Lung (tissue), 12 donors: ENCODE measurements around the gene FGF12. TPM values are rescaled to one million over a fixed set of nuclear protein-coding genes. Genes with fewer than 3 reads are reported as not detected.

Source experiments
- ATAC-seq: fragments of 200-7000 bp; cut with Tn5 transposase; one replicate; pipeline ENCODE4 v1.9.1; 2020; ENCODE audit warnings: moderate number of reproducible peaks; ENCODE audit not compliant: insufficient read depth, low FRiP score
- DNase-seq, 3 donors: peaks; one replicate each; pipeline ENCODE4 v3.0.0-alpha.2; 2013 to 2017
- H3K27ac ChIP-seq, 2 donors: one replicate each; pipeline ENCODE4 v1.5.1; 2013; ENCODE audit warnings: mild to moderate bottlenecking in 2 of 2, moderate library complexity in 2 of 2, control low read depth in 1 of 2, inconsistent platforms in 1 of 2, low read depth in 1 of 2, low read length in 1 of 2
- H3K27me3 ChIP-seq, 3 donors: one replicate each; pipeline ENCODE4 v1.5.1; 2013; ENCODE audit warnings: low read length in 2 of 3; ENCODE audit not compliant: control insufficient read depth in 3 of 3, insufficient read depth in 3 of 3
- H3K36me3 ChIP-seq, 4 donors: one replicate each; pipeline ENCODE4 v1.5.1; 2013; ENCODE audit warnings: low read length in 4 of 4, mild to moderate bottlenecking in 1 of 4, moderate library complexity in 1 of 4; ENCODE audit not compliant: control insufficient read depth in 4 of 4, insufficient read depth in 4 of 4
- H3K4me1 ChIP-seq, 5 donors: one replicate each; pipeline ENCODE4 v1.5.1; 2013; ENCODE audit warnings: low read length in 5 of 5, mild to moderate bottlenecking in 2 of 5, moderate library complexity in 1 of 5; ENCODE audit not compliant: control insufficient read depth in 5 of 5, insufficient read depth in 5 of 5
- H3K4me3 ChIP-seq: one replicate; pipeline ENCODE4 v1.5.1; 2013; ENCODE audit warnings: mild to moderate bottlenecking, control low read depth, moderate library complexity
- H3K9ac ChIP-seq, 2 donors: one replicate each; pipeline ENCODE4 v1.5.1; 2013; ENCODE audit warnings: low read length in 2 of 2, control low read depth in 1 of 2; ENCODE audit not compliant: insufficient read depth in 1 of 2
- H3K9me3 ChIP-seq, 4 donors: one replicate each; pipeline ENCODE4 v1.5.1; 2013; ENCODE audit warnings: low read length in 3 of 4, mild to moderate bottlenecking in 1 of 4, moderate library complexity in 1 of 4; ENCODE audit not compliant: control insufficient read depth in 4 of 4, insufficient read depth in 3 of 4
- WGBS, 2 donors: extraction: QIAGEN DNeasy Blood & Tissue Kit; methylation state at CpG; one replicate each; pipeline ENCODE4 v1.1.7; 2013; 5-methylcytosine and 5-hydroxymethylcytosine counted together
- polyA plus RNA-seq, 2 donors: library from polyadenylated mRNA; stranded (reverse); fragments of 200-250 nt; gene quantifications; one replicate each; pipeline ENCODE4 v1.2.1, GENCODE V29; 2013
- total RNA-seq, 2 donors: library from RNA; depleted of rRNA in 1 of 2; stranded (reverse); fragments of >200 nt in 1 of 2; gene quantifications; one replicate each; pipeline ENCODE4 v1.2.1, GENCODE V29; 2014 to 2021
- TF ChIP-seq, protein P1 (sequence below): IDR thresholded peaks from 2 replicates; pipeline ENCODE4 v1.5.1; 2012; ENCODE audit warnings: mild to moderate bottlenecking; ENCODE audit errors: control extremely low read depth, extremely low read depth
- donor health status: control.
- donor health status: control.
- donor health status: Bipolar disorder and iron deficiency.
- donor health status: healthy.
- donor health status: DM: yes; HTN: yes; CAD: no.

The FGF12 gene
- total and polyA plus RNA-seq, 4 donors: 0.23 to 6.0 (median 1.7) TPM

DNA sequence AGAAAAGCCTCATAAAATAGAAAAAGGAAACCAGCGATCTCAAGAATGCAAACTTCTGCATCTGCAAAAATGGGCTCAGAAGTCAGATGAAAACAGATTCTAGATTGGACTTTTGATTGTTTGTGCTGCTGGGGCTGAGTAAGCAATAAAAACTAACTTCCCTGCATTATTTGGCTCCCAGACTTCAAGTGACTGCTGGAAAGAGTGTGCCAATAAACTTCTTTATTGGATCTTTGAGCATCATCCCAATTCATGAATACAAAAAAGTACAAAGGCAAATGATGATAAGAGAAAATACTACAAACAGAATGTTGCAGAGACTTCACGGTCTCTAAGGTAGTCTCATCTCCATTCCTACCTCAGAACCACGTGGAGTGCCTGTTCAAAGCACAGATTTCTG is 97.9 kb downstream of the FGF12 start:
- Histone ChIP-seq H3K4me3 (no peak overlapping the region), H3K9ac (no peak overlapping the region), H3K27ac (no peak overlapping the region), H3K27me3 (no peaks in the 10 kb centered on the region), H3K36me3 (no peaks in the 10 kb centered on the region), H3K4me1 (peaks cover 0 to 7% (median 0%) of the 10 kb centered on the region in 5 donors), H3K9me3 (no peaks in the 10 kb centered on the region)
- no peak for ATAC-seq
- WGBS, 2 donors: 73 to 74% methylated on average over 3 of the region's 3 CpGs
- TF ChIP-seq, protein P1, sequence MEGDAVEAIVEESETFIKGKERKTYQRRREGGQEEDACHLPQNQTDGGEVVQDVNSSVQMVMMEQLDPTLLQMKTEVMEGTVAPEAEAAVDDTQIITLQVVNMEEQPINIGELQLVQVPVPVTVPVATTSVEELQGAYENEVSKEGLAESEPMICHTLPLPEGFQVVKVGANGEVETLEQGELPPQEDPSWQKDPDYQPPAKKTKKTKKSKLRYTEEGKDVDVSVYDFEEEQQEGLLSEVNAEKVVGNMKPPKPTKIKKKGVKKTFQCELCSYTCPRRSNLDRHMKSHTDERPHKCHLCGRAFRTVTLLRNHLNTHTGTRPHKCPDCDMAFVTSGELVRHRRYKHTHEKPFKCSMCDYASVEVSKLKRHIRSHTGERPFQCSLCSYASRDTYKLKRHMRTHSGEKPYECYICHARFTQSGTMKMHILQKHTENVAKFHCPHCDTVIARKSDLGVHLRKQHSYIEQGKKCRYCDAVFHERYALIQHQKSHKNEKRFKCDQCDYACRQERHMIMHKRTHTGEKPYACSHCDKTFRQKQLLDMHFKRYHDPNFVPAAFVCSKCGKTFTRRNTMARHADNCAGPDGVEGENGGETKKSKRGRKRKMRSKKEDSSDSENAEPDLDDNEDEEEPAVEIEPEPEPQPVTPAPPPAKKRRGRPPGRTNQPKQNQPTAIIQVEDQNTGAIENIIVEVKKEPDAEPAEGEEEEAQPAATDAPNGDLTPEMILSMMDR: no peak
- no peak for DNase-seq

DNA sequence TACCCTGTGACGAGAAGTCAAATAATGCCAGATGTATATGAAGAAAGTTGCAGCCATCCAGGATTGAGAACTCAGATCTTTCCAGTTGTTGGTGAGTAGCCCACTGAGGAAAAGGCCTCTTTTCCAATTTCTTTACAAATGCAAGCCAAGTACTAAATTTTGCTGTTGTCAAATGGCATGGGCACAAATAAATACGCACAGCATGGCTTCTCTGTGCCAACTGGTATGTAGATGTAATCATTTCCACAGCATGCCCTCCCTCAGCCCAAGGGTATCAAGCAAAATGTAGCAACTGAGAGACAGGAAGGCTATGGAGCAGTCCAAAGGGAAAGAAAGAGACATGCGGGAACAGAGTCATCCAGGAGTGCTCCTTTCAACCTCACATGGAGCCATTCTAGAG is 105.4 kb downstream of the FGF12 start:
- TF ChIP-seq, protein P1: no peak

DNA sequence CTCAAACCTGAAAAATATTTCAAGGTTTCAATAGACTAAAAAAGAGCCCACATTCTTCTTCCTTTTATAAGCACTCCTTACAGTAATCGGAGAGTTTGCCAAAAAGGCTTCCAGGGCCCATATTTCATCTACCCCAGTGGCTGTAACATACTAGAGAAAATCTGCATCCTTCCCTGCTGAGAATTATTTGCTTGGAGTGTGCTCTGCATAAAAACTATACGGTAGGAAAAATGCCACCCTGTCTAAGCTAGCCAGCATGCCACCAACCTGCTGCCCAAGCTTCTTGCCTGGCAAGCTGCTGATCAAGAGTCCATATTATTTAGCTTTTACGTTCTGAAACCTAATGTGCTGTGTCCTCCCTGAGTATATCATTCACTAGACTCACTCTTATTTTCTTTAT is 107.1 kb downstream of the FGF12 start:
- TF ChIP-seq, protein P1: no peak
- no peaks in the 10 kb centered on the region for H3K9me3 ChIP-seq
- H3K36me3 ChIP-seq: no peaks in the 10 kb centered on the region
- peaks cover 0 to 3% (median 0%) of the 10 kb centered on the region in 5 donors for H3K4me1 ChIP-seq
- no peak for DNase-seq
- H3K4me3 ChIP-seq: no peak overlapping the region
- H3K27ac ChIP-seq: no peak overlapping the region
- WGBS, 2 donors: 70 to 87% methylated on average over 3 of the region's 3 CpGs
- no peak for ATAC-seq
- H3K9ac ChIP-seq: no peak overlapping the region
- no peaks in the 10 kb centered on the region for H3K27me3 ChIP-seq

More for the DNA sequence above, 105.4 kb downstream of the FGF12 start:
- no peaks in the 10 kb centered on the region for H3K36me3 ChIP-seq
- WGBS, 2 donors: 91 to 92% methylated on average over 3 of the region's 3 CpGs
- no peaks in the 10 kb centered on the region for H3K9me3 ChIP-seq
- no peaks in the 10 kb centered on the region for H3K27me3 ChIP-seq
- H3K9ac ChIP-seq: no peak overlapping the region
- H3K4me3 ChIP-seq: no peak overlapping the region
- DNase-seq: no peak
- peaks cover 0 to 3% (median 0%) of the 10 kb centered on the region in 5 donors for H3K4me1 ChIP-seq
- no peak overlapping the region for H3K27ac ChIP-seq
- no peak for ATAC-seq

DNA sequence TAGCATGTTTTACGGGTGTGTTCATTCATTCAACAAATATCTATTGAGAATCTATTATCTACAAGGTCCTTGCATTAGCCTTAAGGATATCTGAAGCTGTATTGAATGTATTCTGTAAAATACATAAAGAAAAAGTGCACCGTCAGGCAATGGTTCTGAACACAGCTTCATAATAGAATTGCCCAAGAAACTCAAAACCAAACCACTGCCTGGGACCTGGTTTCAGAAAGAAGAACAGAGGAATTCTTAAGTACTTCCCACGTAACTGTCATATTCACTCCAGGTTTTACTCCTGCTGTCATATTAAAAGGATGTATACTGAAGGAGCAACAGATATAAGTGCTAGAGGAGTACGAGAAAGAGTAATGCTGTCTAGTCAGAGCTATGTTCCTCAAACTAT is 115.9 kb downstream of the FGF12 start:
- no peaks in the 10 kb centered on the region for H3K36me3 ChIP-seq
- no peak for ATAC-seq
- TF ChIP-seq, protein P1: no peak
- H3K4me3 ChIP-seq: no peak overlapping the region
- 87 to 88% methylated on average over 4 of the region's 4 CpGs for WGBS, 2 donors
- no peak overlapping the region for H3K9ac ChIP-seq
- peaks cover 0 to 16% (median 0%) of the 10 kb centered on the region in 5 donors for H3K4me1 ChIP-seq
- DNase-seq: no peak
- H3K27me3 ChIP-seq: no peaks in the 10 kb centered on the region
- H3K9me3 ChIP-seq: no peaks in the 10 kb centered on the region
- peak overlapping the region in 1 of 2 donors; percentile 70 for H3K27ac ChIP-seq
